HL-60 (cell line): ENCODE data around the gene CARD19.

Source experiments
- DNase-seq, 2 experiments: peaks; one replicate each; pipeline ENCODE4 v3.0.0-alpha.2; 2010 to 2020; ENCODE audit warnings: low read depth in 1 of 2, low spot score in 1 of 2
- H3K27ac ChIP-seq: fragments of 250-450 bp; sonication (Bioruptor Pico); replicated peaks from 2 replicates; pipeline ENCODE4 v1.5.1; 2020; ENCODE audit warnings: mild to moderate bottlenecking, moderate library complexity
- H3K27me3 ChIP-seq: fragments of 250-450 bp; sonication (Bioruptor Pico); 2 replicates; pipeline ENCODE4 v1.5.1; 2021; ENCODE audit warnings: mild to moderate bottlenecking, moderate library complexity; ENCODE audit not compliant: insufficient read depth, poor library complexity, severe bottlenecking
- H3K4me3 ChIP-seq: replicated peaks from 2 replicates; pipeline ENCODE4 v1.5.1; 2011; ENCODE audit warnings: mild to moderate bottlenecking, control low read depth, low read length; ENCODE audit not compliant: insufficient read depth
- GABPA ChIP-seq: IDR thresholded peaks from 2 replicates; pipeline ENCODE4 v1.6.1; 2012; ENCODE audit warnings: low read depth
- POLR2AphosphoS5 ChIP-seq: IDR thresholded peaks from 2 replicates; pipeline ENCODE4 v1.6.1; 2012; ENCODE audit warnings: low read depth
- SPI1 ChIP-seq: IDR thresholded peaks from 2 replicates; pipeline ENCODE4 v1.6.1; 2012; ENCODE audit warnings: low read depth, mild to moderate bottlenecking, borderline replicate concordance
- TF ChIP-seq, protein P1 (sequence below): IDR thresholded peaks from 2 replicates; pipeline ENCODE4 v1.6.1; 2012; ENCODE audit warnings: low read depth; ENCODE audit not compliant: insufficient replicate concordance
- TF ChIP-seq, protein P2 (sequence below): IDR thresholded peaks from one replicate; pipeline ENCODE4 v1.5.1; 2011; ENCODE audit warnings: low read length, control low read depth, inconsistent platforms; ENCODE audit not compliant: insufficient read depth

CARD19 gene

DNA sequence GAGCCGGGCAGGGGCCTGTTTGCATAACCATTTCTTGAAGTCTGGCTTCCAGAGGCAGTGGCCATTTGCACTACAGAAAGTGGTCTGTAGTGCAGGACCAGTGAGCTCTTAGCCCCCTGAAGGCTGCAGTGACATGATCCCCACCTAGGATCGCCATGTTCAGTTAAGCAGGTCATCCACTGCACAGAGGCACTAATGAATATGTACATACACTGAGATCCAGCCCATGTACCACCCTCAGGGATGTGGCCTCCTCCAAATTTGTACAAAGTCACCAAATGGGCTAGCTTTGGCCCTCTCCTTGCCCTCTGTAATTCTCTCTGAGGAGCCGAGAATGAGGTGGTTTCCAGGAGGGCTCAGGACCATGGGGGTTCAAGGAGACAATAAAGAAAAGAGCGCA lies 45.8 kb upstream of the CARD19 start:
- no peak overlapping the region for H3K27ac ChIP-seq
- H3K4me3 ChIP-seq = no peak overlapping the region
- no peak for TF ChIP-seq SPI1
- TF ChIP-seq, protein P1, sequence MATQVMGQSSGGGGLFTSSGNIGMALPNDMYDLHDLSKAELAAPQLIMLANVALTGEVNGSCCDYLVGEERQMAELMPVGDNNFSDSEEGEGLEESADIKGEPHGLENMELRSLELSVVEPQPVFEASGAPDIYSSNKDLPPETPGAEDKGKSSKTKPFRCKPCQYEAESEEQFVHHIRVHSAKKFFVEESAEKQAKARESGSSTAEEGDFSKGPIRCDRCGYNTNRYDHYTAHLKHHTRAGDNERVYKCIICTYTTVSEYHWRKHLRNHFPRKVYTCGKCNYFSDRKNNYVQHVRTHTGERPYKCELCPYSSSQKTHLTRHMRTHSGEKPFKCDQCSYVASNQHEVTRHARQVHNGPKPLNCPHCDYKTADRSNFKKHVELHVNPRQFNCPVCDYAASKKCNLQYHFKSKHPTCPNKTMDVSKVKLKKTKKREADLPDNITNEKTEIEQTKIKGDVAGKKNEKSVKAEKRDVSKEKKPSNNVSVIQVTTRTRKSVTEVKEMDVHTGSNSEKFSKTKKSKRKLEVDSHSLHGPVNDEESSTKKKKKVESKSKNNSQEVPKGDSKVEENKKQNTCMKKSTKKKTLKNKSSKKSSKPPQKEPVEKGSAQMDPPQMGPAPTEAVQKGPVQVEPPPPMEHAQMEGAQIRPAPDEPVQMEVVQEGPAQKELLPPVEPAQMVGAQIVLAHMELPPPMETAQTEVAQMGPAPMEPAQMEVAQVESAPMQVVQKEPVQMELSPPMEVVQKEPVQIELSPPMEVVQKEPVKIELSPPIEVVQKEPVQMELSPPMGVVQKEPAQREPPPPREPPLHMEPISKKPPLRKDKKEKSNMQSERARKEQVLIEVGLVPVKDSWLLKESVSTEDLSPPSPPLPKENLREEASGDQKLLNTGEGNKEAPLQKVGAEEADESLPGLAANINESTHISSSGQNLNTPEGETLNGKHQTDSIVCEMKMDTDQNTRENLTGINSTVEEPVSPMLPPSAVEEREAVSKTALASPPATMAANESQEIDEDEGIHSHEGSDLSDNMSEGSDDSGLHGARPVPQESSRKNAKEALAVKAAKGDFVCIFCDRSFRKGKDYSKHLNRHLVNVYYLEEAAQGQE = no peak
- TF ChIP-seq, protein P2, sequence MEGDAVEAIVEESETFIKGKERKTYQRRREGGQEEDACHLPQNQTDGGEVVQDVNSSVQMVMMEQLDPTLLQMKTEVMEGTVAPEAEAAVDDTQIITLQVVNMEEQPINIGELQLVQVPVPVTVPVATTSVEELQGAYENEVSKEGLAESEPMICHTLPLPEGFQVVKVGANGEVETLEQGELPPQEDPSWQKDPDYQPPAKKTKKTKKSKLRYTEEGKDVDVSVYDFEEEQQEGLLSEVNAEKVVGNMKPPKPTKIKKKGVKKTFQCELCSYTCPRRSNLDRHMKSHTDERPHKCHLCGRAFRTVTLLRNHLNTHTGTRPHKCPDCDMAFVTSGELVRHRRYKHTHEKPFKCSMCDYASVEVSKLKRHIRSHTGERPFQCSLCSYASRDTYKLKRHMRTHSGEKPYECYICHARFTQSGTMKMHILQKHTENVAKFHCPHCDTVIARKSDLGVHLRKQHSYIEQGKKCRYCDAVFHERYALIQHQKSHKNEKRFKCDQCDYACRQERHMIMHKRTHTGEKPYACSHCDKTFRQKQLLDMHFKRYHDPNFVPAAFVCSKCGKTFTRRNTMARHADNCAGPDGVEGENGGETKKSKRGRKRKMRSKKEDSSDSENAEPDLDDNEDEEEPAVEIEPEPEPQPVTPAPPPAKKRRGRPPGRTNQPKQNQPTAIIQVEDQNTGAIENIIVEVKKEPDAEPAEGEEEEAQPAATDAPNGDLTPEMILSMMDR = no peak
- no peak for TF ChIP-seq GABPA
- no peak for TF ChIP-seq POLR2AphosphoS5
- H3K27me3 ChIP-seq = no peaks in the 10 kb centered on the region
- DNase-seq = no peak

DNA sequence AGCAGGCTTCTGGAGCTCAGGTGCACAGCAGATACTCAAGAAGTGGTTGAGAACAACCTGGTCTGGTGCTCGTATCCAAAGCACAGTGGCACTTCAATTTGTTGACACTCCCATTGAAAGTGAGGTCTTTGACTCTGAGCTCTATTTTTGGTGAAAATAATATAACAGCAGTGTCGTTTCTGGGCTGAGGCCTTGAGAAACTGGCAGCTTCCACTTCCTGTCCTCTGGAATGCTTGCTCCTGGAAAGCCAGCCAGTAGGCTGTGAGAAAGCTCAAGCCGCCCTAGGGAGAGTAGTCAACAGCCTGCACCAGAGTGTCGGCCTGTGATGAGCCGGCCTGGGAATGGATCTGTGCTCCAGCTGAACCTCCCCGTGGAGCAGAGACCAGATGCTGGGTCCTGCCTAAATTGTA lies 44.3 kb upstream of the CARD19 start:
- TF ChIP-seq, protein P2 = no peak
- TF ChIP-seq, protein P1 = no peak
- TF ChIP-seq POLR2AphosphoS5 = no peak
- TF ChIP-seq GABPA = no peak
- no peak for TF ChIP-seq SPI1
- H3K4me3 ChIP-seq = no peak overlapping the region
- no peak for DNase-seq
- no peak overlapping the region for H3K27ac ChIP-seq
- no peaks in the 10 kb centered on the region for H3K27me3 ChIP-seq

DNA sequence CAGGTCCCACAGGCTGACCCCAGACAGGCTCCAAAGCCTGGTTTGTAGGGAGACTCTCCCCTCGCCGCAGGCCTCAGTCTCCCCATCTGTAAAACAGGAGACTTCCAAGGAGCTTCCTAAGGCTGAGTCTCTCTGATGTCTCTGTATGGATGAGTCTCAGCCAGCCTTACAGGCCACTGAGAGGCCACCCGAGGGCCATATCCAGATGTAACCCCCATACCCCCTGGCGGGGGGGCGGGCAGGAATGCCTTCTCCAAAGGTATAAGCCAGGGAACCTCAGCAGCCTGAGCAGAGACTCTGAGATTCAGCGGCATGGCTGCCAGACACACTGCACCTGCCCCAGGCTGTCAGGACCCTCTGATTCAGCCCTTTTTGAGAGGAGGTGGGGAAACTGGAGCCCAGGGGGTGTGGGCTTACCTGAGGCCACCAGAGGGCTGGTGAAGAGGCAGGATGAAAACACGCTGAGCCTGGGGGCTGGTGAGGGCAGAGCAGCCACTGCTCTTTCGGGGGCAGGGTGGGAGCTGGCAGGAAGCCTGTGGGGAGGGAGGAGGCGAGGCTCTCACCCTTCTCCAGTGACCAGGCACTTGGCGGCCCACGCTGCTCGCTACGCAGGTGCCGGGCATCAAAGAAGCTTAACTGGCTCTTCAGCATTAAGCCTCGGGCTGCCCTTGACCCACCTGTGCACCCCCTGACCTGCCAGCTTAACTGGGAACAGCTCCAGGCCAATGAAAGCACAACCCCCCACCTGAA lies 43.1 kb upstream of the CARD19 start:
- TF ChIP-seq POLR2AphosphoS5 = no peak
- H3K27me3 ChIP-seq = no peaks in the 10 kb centered on the region
- no peak for DNase-seq
- H3K4me3 ChIP-seq = no peak overlapping the region
- no peak overlapping the region for H3K27ac ChIP-seq

DNA sequence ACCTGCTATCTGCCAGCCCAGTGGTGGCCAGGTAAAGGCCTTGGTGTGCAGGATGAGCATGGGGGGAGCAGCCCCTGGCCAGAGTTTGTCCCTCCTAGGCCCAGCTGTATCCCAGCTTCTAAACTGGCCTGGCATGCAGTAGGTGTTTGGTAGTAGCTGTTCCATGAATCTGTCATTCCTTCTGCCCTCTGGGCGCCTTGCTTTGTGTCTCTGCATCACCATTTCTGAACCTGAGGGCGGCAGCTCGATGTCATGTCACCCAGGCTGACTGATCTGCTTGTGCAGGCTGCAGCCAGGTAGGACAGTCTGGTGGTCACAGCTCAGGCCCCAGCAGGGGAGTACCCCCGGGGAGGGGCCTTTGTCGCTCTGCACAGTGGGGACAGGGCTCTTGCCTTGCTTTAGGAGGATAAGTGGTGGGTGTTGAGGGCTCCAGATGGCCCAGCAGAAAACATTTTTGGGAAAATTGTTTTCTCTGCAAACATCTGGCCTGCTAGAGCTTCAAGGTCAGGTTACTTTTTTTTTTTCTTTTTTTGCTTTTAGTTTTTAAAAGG lies 42.2 kb upstream of the CARD19 start:
- Histone ChIP-seq H3K4me3 (no peak overlapping the region), H3K27me3 (no peaks in the 10 kb centered on the region), H3K27ac (peak overlapping the region; percentile 42)
- TF ChIP-seq, protein P1 = no peak
- TF ChIP-seq, protein P2 = no peak
- TF ChIP-seq SPI1 (no peak), POLR2AphosphoS5 (no peak), GABPA (no peak)
- no peak for DNase-seq
